GM19452 (cell line): ENCODE data around the gene OR7A5.
"Not testable (repeated sequence)": the region's sequence is repeated elsewhere in the genome, so short reads cannot be mapped to it uniquely, and the experiment has no call there.

Experiments used
- ATAC-seq: cut with Tn5 transposase; IDR thresholded peaks from one replicate; pipeline ENCODE4 v1.9.1; 2021; ENCODE audit not compliant: unreplicated experiment

OR7A5 gene

GRCh38 chr19:14835011-14835410, at the start of gene OR7A5, which contains the start of gene OR7C1:
Gene OR7A5, minus strand, starts transcription at chr19:14835185. Its CDS starts 6,944 bp downstream, at chr19:14828241.
Gene OR7C1, minus strand, starts transcription at chr19:14835185. Its CDS starts 35,049 bp downstream, at chr19:14800136.
- no peak for ATAC-seq

DNA sequence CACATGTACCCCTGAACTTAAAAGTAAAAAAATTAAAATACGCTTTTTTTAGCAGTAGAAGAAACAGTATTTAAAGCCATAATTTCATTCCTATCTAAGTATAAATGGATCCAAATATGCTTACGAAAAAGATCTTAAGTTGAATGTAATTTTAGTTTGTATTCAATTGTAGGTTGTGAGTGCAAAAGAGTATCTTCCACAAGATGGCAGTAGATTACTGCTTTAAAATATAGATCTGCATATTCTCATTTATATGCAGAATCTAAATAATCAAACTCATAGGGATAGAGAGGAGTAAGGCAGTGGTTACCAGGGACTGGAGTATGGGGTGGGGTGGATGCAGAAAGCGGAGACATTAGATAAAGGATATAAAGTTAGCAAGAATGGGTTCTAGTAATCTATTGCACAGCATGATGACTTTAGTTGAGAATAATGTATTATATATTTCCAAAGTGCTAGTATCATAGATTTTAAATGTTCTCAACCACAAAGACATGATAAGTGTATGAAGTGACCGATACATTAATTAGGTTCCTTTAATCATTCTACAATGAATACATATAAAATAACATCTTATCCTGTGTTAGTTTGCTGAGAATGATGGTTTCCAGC, 36.7 kb upstream of the OR7A5 start:
- no peak for ATAC-seq

- no peak for ATAC-seq
Observed at GRCh38 chr19:14868497-14868896, 33.5 kb upstream of the OR7A5 start.

DNA sequence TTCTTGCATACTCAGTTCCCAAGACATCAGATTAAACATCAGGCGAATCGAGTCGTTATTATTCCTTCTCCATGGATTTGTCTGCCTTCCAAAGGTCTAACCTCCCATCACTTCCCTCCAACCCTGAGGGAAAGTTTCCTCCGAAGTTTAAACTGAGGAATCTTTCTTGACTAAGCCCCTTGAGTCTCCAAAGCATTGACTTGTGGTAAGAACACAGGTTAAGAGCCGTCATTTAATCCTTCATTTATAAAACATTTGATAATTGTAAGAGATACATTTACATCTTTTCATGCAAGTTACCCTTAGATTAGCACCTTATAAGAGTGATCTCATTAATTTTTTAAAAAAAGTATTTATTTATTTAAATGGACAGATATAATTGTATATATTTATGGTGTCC, 13.8 kb upstream of the OR7A5 start, which contains the start of gene OR7A10:
Gene OR7A10 (minus strand): TSS at position 101 of the 400 bp plus-strand sequence. CDS start 7,045 bp downstream, outside the sequence.
- no peak for ATAC-seq

DNA sequence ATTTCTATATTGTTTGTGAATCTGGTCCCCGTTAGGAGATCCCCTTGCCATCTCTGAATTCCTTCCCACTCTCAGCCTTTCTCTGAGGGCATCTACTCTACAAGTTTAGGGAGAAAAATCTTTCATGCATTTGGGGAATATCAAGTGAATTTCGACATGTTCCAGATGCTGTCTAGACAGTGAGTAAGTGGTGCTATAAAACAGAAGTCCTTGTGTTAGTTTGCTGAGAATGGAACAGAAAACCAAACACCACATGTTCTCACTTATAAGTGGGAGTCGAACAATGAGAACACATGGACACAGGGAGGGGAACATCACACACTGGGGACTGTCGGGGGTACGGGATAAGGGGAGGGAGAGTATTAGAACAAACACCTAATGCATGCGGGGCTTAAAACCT, 8.6 kb upstream of the OR7A5 start:
- no peak for ATAC-seq

DNA sequence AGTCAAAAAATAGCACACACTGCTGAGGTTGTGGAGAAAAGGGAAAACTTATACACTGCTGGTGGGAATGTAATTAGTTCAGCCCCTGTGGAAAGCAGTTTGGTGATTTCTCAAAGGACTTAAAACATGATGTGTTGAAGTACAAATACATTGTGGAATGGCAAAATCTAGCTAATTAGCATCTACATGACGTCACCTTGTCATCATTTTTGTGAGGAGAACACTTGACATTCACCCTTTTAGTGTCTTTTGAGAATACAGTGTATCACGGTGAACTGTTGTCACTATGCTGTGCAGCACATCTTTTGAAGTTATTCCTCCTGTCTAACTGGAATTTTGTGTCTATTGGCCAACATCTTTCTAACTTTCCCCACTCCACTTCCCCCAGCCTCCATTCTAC, 8.2 kb upstream of the OR7A5 start:
- ATAC-seq, result no peak

- ATAC-seq, result no peak
Observed at GRCh38 chr19:14840206-14840605, 5.2 kb upstream of the OR7A5 start.

DNA sequence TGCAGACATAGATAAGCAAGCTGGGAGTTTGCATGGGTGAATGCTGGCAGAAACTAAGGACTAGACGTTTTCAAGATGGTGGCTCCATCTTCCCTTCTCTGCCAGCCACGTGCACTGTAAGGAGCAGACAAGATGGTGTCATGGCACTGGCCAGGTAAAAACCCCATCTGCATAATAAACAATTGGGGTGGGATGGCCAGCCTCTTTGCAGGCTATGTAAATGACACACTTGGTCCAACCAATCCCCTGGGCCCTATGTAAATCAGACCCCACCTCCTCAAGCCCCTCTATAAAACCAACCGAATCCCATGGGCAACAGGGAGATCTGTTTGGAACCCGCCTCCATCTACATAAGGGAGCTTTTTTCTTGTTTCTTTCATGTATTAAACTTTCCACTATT, 2.4 kb upstream of the OR7A5 start:
- no peak for ATAC-seq

GRCh38 chr19:14830702-14831101, 4.3 kb downstream of the OR7A5 start:
- ATAC-seq, result no peak

DNA sequence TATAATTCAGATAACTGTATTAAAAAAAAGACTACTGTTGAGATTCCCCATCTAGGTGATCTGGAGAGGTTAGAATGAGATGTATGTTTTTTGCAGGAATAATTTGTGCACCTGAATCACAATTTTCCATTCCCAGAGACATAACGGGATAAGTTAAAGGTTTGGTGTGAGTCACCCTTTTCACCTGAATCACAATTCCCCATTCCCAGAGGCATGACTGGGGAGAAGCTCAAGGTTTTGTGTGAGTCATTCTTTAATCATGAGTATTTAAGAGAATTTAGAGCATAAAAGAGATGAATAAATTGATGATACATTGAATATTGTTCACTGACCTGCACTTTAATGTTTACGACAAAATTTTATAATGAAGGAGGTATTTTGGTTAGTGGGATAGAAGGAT, 9.0 kb downstream of the OR7A5 start:
- no peak for ATAC-seq

DNA sequence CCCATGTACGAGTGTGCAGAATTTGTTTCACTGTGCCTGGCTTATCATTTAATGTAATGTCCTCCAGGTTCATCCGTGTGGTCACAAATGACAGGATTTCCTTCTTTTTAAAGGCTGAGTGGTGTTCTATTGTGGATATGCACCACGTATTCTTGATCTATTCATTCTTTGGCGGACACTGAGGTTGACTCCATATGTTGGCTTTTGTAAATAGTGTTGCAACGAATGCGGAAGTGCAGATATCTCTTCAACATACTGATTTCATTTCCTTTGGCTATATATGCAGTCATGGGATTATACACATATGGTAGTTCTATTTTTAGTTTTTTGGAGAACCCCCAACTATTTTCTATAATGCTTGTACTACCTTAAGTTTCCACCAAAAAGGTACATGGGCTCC, 13.0 kb downstream of the OR7A5 start:
- ATAC-seq, result no peak

- no peak for ATAC-seq
Observed at GRCh38 chr19:14818588-14818987, 16.4 kb downstream of the OR7A5 start.

- ATAC-seq, result no peak
Observed at GRCh38 chr19:14817052-14817451, 17.9 kb downstream of the OR7A5 start.

DNA sequence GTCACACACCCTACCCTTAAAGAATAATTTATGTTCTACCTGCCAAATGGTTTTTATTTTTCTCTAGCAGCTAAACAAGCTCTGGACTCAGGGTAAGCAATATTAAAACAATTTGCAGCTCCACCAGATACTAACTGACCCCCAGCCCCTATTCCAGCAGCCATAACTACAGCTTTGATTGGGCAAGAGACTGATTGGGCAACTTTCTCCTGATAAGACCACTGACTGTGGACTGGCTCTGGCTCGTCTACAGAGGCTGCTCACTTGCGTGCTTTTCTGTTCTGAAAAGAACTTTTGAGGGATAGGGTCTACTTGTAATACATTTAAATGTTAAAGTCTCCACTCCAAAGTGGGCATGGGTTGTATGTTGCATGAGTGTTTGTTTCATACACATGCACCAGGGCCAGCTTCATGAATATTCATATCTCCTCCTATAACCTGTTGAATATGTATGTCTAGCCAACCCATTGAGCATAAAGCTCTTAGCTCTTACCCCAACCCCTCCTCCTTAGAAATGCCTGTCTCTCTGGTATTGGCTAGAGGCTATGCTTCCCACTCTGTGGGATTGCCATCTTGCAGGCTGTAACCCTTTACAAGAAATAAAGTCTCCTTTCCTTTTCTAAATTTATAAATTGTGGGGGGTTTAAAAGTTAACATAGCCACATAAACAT, 19.9 kb downstream of the OR7A5 start:
- ATAC-seq, result no peak

GRCh38 chr19:14809272-14810057, 25.5 kb downstream of the OR7A5 start:
- no peak for ATAC-seq

- ATAC-seq, result no peak
Observed at GRCh38 chr19:14804765-14805164, 30.2 kb downstream of the OR7A5 start.

GRCh38 chr19:14798760-14799159, 36.2 kb downstream of the OR7A5 start:
- no peak for ATAC-seq

DNA sequence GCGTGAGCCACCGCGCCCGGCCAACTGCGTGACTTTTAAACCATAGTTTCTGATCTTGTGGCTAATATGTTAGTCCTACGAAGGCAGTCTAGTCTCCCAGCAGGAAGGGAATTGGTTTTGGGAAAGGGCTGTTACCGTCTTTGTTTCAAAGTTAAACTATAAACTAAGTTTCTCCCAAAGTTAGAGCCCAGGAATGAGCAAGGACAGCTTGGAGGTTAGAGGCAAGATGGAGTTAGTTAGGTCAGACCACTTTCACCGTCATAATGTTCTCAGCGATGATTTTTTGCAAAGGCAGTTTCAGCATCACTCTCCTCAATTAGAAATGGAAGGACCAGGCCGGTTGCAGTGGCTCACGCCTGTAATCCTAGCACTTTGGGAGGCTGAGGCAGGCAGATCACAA, 39.0 kb downstream of the OR7A5 start:
- no peak for ATAC-seq

DNA sequence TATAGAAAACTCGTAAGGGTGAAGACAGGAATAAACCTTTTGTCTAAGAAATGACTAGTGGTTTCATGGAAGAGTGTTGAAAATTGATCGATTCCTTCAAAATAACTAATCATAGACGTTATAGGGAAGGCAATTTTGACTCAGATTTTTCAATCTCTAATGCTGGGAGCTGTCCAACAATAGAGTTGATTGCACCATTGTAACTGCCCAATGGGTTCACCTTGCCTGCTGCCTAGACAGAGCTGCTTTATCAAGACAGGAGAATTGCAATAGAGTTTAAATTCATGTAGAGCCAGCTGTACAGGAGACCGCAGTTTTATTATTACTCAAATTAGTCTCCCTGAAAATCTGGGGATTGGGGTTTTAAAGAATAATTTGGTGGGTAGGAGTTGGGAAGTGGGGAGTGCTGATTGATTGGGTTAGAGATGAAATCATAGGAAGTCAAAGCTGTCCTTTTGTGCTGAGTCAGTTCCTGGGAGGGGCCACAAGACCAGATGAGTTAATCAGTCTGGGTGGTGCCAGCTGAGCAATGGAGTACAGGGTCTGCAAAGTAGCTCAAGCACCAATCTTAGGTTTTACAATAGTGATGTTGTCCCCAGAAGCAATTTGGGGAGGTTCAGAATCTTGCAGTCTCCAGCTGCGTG, 39.8 kb downstream of the OR7A5 start:
- no peak for ATAC-seq

DNA sequence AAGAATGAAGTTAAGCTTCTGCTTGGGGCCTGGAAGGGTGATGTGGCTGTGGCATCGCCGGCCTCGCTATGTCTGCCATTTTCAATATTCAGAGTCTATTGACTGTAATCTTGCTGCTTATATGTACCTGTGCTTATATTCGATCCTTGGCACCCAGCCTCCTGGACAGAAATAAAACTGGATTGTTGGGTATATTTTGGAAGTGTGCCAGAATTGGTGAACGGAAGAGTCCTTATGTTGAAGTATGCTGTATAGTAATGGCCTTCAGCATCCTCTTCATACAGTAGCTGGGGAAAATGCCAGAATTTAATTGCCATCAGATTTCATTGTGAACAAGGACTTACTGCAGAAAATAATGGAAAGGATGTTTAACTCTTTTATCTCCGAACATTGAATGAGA, 42.7 kb downstream of the OR7A5 start:
- not testable (repeated sequence) for ATAC-seq

- ATAC-seq, result no peak
Observed at GRCh38 chr19:14786421-14786851, 48.5 kb downstream of the OR7A5 start.
